Measurements from ENCODE around the gene MAPK4. TPM values are rescaled to one million over a fixed set of nuclear protein-coding genes. Genes with fewer than 3 reads are reported as not detected.

Gene MAPK4
- total RNA-seq, 1 donor, result not detected

GRCh38 chr18:50627594-50628532 is 68.0 kb downstream of the MAPK4 start:
- no peak overlapping the region for H3K27ac ChIP-seq (ENCODE audit: low read depth, low read length)
- no peaks in the 10 kb centered on the region for H4K20me1 ChIP-seq (ENCODE audit: insufficient read depth, low read length)
- no peak overlapping the region for H3K4me2 ChIP-seq (ENCODE audit: insufficient read depth, low read length)
- H3K4me1 ChIP-seq (ENCODE audit: insufficient read depth, low read length), result no peaks in the 10 kb centered on the region
- no peaks in the 10 kb centered on the region for H3K79me2 ChIP-seq (ENCODE audit: insufficient read depth, low read length)
- no peak overlapping the region for H3K4me3 ChIP-seq (ENCODE audit: insufficient read depth, low read length)
- no peaks in the 10 kb centered on the region for H3K36me3 ChIP-seq (ENCODE audit: insufficient read depth, low read length)
- DNase-seq (ENCODE audit: insufficient read length, low spot score, missing footprints), result no peak
- H3K27me3 ChIP-seq (ENCODE audit: insufficient read depth, low read length), result no peaks in the 10 kb centered on the region
- H2AFZ ChIP-seq (ENCODE audit: low read length), result no peak overlapping the region
- TF ChIP-seq CTCF (IDR thresholded peaks at IDR 0.05; ENCODE audit: extremely low read depth, low read depth, low read length), result no peak
- no peaks in the 10 kb centered on the region for H3K9me3 ChIP-seq (ENCODE audit: low read depth, low read length)

GRCh38 chr18:50628533-50628905 is 68.6 kb downstream of the MAPK4 start:
- H3K4me1 ChIP-seq (ENCODE audit: insufficient read depth, low read length), result no peaks in the 10 kb centered on the region
- no peak overlapping the region for H3K4me3 ChIP-seq (ENCODE audit: insufficient read depth, low read length)
- H3K36me3 ChIP-seq (ENCODE audit: insufficient read depth, low read length), result no peaks in the 10 kb centered on the region
- H3K27ac ChIP-seq (ENCODE audit: low read depth, low read length), result no peak overlapping the region
- no peaks in the 10 kb centered on the region for H3K27me3 ChIP-seq (ENCODE audit: insufficient read depth, low read length)
- no peaks in the 10 kb centered on the region for H3K9me3 ChIP-seq (ENCODE audit: low read depth, low read length)
- no peaks in the 10 kb centered on the region for H3K79me2 ChIP-seq (ENCODE audit: insufficient read depth, low read length)
- DNase-seq (ENCODE audit: insufficient read length, low spot score, missing footprints), result no peak
- no peak for TF ChIP-seq CTCF (IDR thresholded peaks at IDR 0.05; ENCODE audit: extremely low read depth, low read depth, low read length)
- H4K20me1 ChIP-seq (ENCODE audit: insufficient read depth, low read length), result no peaks in the 10 kb centered on the region
- H2AFZ ChIP-seq (ENCODE audit: low read length), result no peak overlapping the region
- H3K4me2 ChIP-seq (ENCODE audit: insufficient read depth, low read length), result no peak overlapping the region

DNA sequence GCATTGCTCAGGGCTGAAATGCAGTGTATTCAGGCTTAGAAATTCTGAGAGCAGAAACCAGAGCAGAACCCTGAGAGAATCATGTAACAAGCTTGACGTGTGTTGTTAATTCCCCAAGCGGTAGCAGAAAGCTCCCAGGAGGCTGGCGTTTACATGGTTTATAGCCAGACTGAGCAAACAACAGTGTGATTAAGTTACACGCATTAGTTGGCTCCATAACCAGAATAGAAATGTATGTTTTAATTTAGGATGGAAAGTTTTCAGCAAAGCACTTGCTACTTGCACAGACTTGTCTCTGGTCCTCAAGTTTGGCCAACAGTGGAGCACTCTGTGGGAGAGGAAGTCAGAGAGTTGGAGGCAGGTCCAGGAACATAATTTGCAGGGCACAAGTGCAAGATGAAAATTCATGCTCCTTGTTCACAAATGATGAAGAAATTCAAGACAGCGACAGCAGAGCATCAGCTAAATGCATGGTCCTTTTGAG is 69.3 kb downstream of the MAPK4 start:
- Histone ChIP-seq H4K20me1 (ENCODE audit: insufficient read depth, low read length) (no peaks in the 10 kb centered on the region), H3K27me3 (ENCODE audit: insufficient read depth, low read length) (no peaks in the 10 kb centered on the region), H3K4me1 (ENCODE audit: insufficient read depth, low read length) (no peaks in the 10 kb centered on the region), H3K79me2 (ENCODE audit: insufficient read depth, low read length) (no peaks in the 10 kb centered on the region), H3K4me2 (ENCODE audit: insufficient read depth, low read length) (no peak overlapping the region), H3K9me3 (ENCODE audit: low read depth, low read length) (no peaks in the 10 kb centered on the region), H3K36me3 (ENCODE audit: insufficient read depth, low read length) (no peaks in the 10 kb centered on the region), H3K4me3 (ENCODE audit: insufficient read depth, low read length) (no peak overlapping the region), H2AFZ (ENCODE audit: low read length) (no peak overlapping the region), H3K27ac (ENCODE audit: low read depth, low read length) (no peak overlapping the region)
- no peak for TF ChIP-seq CTCF (IDR thresholded peaks at IDR 0.05; ENCODE audit: extremely low read depth, low read depth, low read length)
- no peak for DNase-seq (ENCODE audit: insufficient read length, low spot score, missing footprints)

DNA sequence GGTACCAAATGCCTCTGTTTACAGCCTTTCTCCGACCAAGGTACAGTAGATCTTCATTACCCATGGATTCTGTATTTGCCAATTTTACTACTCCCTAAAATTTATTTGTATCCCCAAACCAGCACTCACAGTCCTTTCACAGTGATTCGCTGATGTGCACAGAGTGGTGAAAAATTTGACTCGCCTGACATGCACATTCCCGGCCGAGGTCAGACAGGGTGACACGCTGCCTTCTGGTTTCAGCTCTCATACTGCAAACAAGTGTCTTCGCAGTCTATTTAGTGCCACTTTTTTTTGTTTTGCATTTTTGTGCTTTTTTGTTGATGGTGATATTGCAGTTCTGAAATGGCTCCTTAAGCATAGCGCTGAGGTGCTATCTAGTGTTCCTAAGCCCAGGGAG is 71.0 kb downstream of the MAPK4 start:
- H3K4me2 ChIP-seq (ENCODE audit: insufficient read depth, low read length), result no peak overlapping the region
- no peak for DNase-seq (ENCODE audit: insufficient read length, low spot score, missing footprints)
- H3K36me3 ChIP-seq (ENCODE audit: insufficient read depth, low read length), result no peaks in the 10 kb centered on the region
- no peak for TF ChIP-seq CTCF (IDR thresholded peaks at IDR 0.05; ENCODE audit: extremely low read depth, low read depth, low read length)
- H2AFZ ChIP-seq (ENCODE audit: low read length), result no peak overlapping the region
- no peaks in the 10 kb centered on the region for H4K20me1 ChIP-seq (ENCODE audit: insufficient read depth, low read length)
- no peak overlapping the region for H3K4me3 ChIP-seq (ENCODE audit: insufficient read depth, low read length)
- no peaks in the 10 kb centered on the region for H3K4me1 ChIP-seq (ENCODE audit: insufficient read depth, low read length)
- H3K27me3 ChIP-seq (ENCODE audit: insufficient read depth, low read length), result no peaks in the 10 kb centered on the region
- no peaks in the 10 kb centered on the region for H3K9me3 ChIP-seq (ENCODE audit: low read depth, low read length)
- no peak overlapping the region for H3K27ac ChIP-seq (ENCODE audit: low read depth, low read length)
- H3K79me2 ChIP-seq (ENCODE audit: insufficient read depth, low read length), result no peaks in the 10 kb centered on the region

All from osteoblast (primary cell).